Stimulated activated CD8-positive, alpha-beta memory T cell treated with anti-CD3 and anti-CD28 coated beads, Interleukin-4, amount 100 ng/mL, for 24 hours (primary cell): ENCODE results near the gene VCAM1.
"Not testable (repeated sequence)": the region's sequence is repeated elsewhere in the genome, so short reads cannot be mapped to it uniquely, and the experiment has no call there.

Source experiments
- DNase-seq: peaks from one replicate; pipeline ENCODE4 v3.0.0-alpha.2; 2020; ENCODE audit warnings: low read depth

VCAM1 gene

DNA sequence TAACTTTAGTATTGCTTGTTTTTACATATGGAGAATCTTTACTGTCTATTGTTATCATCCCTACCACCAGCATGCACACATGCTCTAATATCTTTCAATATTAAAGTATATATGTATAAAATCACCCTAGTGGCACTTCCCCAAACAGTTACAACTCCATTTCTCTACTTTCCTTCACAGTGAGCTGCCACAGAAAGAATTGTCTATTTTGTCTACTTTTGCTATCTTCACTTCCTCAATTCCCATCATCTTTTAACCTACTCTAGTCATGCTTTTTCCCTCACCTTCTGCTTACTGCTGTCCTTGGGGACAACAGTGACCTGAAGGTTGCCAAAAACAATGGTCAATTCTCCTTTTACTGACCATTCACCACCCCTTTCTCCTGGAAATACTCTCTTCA lies 59.2 kb downstream of the VCAM1 start:
- no peak for DNase-seq

DNA sequence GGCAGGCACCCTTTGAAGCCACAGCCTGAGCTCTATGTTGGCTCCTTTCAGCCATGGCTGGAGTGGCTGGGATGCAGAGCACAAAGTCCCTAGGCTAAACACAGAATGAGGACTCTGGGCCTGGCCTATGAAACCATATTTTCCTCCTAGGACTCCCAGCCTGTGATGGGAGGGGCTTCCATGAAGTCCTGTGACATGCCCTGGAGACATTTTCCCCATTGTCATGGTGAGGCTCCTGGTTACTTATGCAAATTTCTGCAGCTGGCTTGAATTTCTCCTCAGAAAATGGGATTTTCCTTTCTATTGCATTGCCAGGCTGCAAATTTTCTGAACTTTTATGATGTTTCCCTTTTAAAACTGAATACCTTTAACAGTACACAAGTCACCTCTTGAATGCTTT lies 61.3 kb downstream of the VCAM1 start:
- no peak for DNase-seq

DNA sequence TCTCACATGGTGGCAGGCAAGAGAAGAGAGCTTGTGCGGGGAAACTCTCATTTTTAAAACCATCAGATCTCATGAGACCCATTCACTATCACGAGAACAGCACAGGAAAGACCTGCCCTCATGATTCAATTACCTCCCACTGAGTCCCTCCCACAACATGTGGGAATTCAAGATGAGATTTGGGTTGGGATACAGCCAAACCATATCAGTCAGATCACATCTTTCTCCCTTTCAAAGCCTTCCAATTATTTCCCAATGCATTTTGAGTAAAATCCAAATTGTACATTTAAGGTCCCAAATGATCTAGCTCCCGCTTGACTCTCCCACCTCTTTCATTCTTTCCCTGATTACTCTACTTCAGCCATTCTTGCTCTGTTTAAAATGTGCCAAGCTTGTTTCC lies 62.2 kb downstream of the VCAM1 start:
- DNase-seq, result not testable (repeated sequence)

DNA sequence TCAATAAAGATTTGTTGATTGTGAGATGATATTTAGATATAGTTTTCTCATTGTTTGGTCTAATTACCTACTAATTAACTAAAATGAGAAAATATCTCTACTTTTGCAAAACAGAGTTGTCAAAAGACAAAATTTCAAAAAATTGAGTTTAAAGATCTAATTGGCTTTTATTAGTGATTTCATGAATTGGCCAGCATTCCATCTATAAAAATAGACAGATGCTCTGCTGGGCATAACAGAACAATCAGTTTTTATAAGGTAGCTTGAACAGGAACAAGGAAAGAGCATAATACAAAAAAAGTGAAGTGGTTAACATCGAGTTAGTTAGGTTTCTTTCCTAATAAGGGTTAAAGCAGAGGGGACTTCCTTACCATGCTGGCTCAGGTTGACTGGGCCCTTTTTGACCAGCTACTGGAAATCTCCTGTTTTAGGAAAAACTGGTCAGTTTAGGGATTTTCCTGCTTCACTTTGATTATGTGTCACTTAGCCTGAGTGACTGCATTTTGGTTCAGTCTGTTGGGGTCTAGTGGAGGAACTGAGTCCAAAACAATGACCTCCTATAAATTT lies 63.0 kb downstream of the VCAM1 start:
- DNase-seq, result no peak

DNA sequence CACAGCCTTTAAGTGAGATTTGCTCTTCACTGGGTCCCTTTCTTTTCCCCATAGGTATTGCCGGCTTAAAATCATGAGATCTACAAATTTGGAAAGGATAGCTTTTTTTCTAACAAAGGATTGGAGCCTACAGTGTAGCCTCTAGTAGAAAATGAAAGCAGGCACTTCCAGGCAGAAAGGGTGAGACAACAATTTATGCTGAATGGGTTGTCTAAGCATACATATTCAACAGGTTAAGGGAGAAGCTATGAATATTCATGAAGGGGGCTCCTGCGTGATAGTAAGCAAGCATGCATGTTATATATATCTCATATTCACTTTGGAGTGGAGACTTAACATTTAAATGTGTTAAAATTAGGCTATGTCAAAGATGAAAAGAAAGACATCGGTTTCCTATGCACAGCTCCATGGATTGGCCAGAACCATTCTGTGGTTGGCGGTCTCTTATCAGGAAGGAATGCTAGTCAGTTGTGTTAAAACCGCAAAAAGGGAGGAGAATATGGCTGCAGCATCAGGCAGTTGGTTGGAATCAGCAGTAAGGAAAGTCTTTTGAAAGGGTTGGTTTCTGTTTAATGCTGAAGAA lies 66.0 kb downstream of the VCAM1 start:
- DNase-seq, result no peak

DNA sequence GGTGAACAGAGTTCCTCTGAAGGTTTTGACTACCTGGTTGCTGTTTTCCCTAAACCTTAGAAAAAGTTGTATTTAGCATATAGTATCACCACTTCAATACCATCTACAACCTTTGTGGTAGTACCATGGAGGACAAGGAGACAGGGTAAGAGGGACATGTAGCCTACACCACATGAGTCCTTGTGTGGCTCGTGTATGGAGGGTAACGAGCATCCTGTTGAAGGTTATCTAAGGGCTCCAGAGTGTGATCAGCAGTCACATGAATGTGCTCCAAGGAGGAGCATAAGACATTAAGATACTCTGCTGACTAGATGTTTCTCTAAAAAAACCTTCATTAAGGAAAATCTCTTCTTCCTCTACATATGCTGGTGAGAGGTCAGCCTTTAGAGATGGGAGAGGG lies 67.3 kb downstream of the VCAM1 start:
- no peak for DNase-seq
